Liver (tissue), 3 donors: Measurements from ENCODE around the gene TBC1D9.

Experiments
- JUND ChIP-seq, 2 donors: IDR thresholded peaks; 2 replicates each; pipeline ENCODE4 v1.6.1; 2016; ENCODE audit warnings: antibody characterized with exemption in 2 of 2
- MAX ChIP-seq: IDR thresholded peaks from 2 replicates; pipeline ENCODE4 v1.6.1; 2016; ENCODE audit warnings: antibody characterized with exemption
- REST ChIP-seq: IDR thresholded peaks from 2 replicates; pipeline ENCODE4 v1.6.1; 2016; ENCODE audit warnings: antibody characterized with exemption, mild to moderate bottlenecking
- YY1 ChIP-seq: IDR thresholded peaks from 2 replicates; pipeline ENCODE4 v1.6.1; 2016; ENCODE audit warnings: antibody characterized with exemption, mild to moderate bottlenecking
- TF ChIP-seq, protein P1 (sequence below): fragments of 150-350 bp; IDR thresholded peaks from 2 replicates; pipeline ENCODE4 v1.5.1; 2017; ENCODE audit warnings: improper control_type of control experiment, low read depth, low read length; ENCODE audit not compliant: missing input control
- donor health status: healthy.
- donor health status: healthy.

DNA sequence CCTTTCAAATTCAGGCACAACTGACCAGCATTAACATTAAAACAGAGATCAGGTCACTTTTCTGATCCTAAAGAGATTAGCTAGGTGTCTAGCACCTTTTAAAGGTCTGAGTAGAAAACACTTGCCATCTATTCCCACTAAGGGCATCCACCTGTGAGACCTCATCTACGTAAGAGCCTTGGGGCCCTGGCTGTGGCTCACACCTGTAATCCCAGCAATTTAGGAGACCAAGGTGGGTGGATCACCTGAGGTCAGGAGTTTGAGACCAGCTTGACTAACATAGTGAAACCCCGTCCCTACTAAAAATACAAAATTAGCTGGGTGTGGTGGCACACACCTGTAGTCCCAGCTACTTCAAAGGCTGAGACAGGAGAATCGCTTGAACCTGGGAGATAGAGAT, 11.8 kb downstream of the TBC1D9 start:
- TF ChIP-seq MAX (no peak), YY1 (no peak), REST (no peak), JUND (IDR thresholded peaks at IDR 0.05) (no peak)
- TF ChIP-seq, protein P1, sequence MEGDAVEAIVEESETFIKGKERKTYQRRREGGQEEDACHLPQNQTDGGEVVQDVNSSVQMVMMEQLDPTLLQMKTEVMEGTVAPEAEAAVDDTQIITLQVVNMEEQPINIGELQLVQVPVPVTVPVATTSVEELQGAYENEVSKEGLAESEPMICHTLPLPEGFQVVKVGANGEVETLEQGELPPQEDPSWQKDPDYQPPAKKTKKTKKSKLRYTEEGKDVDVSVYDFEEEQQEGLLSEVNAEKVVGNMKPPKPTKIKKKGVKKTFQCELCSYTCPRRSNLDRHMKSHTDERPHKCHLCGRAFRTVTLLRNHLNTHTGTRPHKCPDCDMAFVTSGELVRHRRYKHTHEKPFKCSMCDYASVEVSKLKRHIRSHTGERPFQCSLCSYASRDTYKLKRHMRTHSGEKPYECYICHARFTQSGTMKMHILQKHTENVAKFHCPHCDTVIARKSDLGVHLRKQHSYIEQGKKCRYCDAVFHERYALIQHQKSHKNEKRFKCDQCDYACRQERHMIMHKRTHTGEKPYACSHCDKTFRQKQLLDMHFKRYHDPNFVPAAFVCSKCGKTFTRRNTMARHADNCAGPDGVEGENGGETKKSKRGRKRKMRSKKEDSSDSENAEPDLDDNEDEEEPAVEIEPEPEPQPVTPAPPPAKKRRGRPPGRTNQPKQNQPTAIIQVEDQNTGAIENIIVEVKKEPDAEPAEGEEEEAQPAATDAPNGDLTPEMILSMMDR, result no peak
